T-cell (primary cell): ENCODE data around the gene METTL26. TPM values are rescaled to one million over a fixed set of nuclear protein-coding genes. Genes with fewer than 3 reads are reported as not detected.

Experiments used
- ATAC-seq, 4 experiments: fragments of 200-7000 bp in 3 of 4; fragments of 150-1000 bp in 1 of 4; cut with Tn5 transposase; replicated peaks in 1 of 4; 1 replicate in 3 of 4; 2 replicates in 1 of 4; pipeline ENCODE4 v1.10.0; 2021; ENCODE audit warnings: moderate library complexity in 3 of 4, mild to moderate bottlenecking in 2 of 4, moderate number of reproducible peaks in 1 of 4
- CTCF ChIA-PET, 2 donors: fragments of 300-600 bp; sonication (Branson Sonifier 250); formaldehyde crosslinking; loops; one replicate each; lab custom pipeline; 2022; ENCODE audit warnings: antibody characterized with exemption in 2 of 2; lab: Charles Lee
- POLR2A ChIA-PET, 2 donors: fragments of 300-600 bp; sonication (Branson Sonifier 250); formaldehyde crosslinking; loops; one replicate each; lab custom pipeline; 2022; ENCODE audit warnings: antibody characterized with exemption in 2 of 2; lab: Charles Lee
- DNase-seq, 35 experiments: peaks; one replicate each; pipeline versions ENCODE4 v3.0.0 to v3.0.0-alpha.2; 2013 to 2023
- H3K27ac ChIP-seq: one replicate; pipeline ENCODE4 v1.5.1; 2013; ENCODE audit warnings: low read length
- H3K27me3 ChIP-seq, 2 experiments: replicated peaks in 1 of 2; 1 replicate in 1 of 2; 2 replicates in 1 of 2; pipeline versions ENCODE4 v1.6.1 to v1.7.0; 2013; ENCODE audit warnings: low read length in 1 of 2, mixed read lengths in 1 of 2; ENCODE audit not compliant: control insufficient read depth in 2 of 2, insufficient read depth in 2 of 2; ENCODE audit errors: extremely low read depth in 1 of 2
- H3K36me3 ChIP-seq, 2 donors: 1 replicate in 1 of 2; 2 replicates in 1 of 2; pipeline versions ENCODE4 v1.6.1 to v1.7.0; 2013; ENCODE audit warnings: low read length in 1 of 2; ENCODE audit not compliant: control insufficient read depth in 2 of 2, insufficient read depth in 1 of 2; ENCODE audit errors: extremely low read depth in 1 of 2
- H3K4me1 ChIP-seq, 2 experiments: 1 replicate in 1 of 2; 2 replicates in 1 of 2; pipeline versions ENCODE4 v1.6.1 to v1.7.0; 2013; ENCODE audit warnings: low read length in 2 of 2, mixed read lengths in 1 of 2; ENCODE audit not compliant: insufficient read depth in 2 of 2, control insufficient read depth in 1 of 2; ENCODE audit errors: extremely low read depth in 1 of 2
- H3K4me3 ChIP-seq, 2 donors: 1 replicate in 1 of 2; 2 replicates in 1 of 2; pipeline versions ENCODE4 v1.5.1 to v1.7.0; 2013; ENCODE audit warnings: mild to moderate bottlenecking in 2 of 2, low read length in 1 of 2, moderate library complexity in 1 of 2; ENCODE audit not compliant: control insufficient read depth in 1 of 2; ENCODE audit errors: extremely low read depth in 1 of 2
- H3K9me3 ChIP-seq: 2 replicates; pipeline ENCODE4 v1.7.0; 2013
- H3K27ac Mint-ChIP-seq, 2 donors: one replicate each; pipeline ENCODE4 v1.8.0; 2020 to 2021; ENCODE audit warnings: mild to moderate bottlenecking in 2 of 2, mixed read lengths in 2 of 2
- H3K27me3 Mint-ChIP-seq, 2 donors: one replicate each; pipeline ENCODE4 v1.8.0; 2021 to 2022; ENCODE audit warnings: mixed read lengths in 2 of 2
- H3K36me3 Mint-ChIP-seq: one replicate; pipeline ENCODE4 v1.8.0; 2021; ENCODE audit warnings: mixed read lengths
- H3K4me1 Mint-ChIP-seq, 3 donors: one replicate each; pipeline ENCODE4 v1.8.0; 2020 to 2022; ENCODE audit warnings: mixed read lengths in 3 of 3, mild to moderate bottlenecking in 1 of 3
- H3K4me3 Mint-ChIP-seq, 3 donors: one replicate each; pipeline ENCODE4 v1.8.0; 2020 to 2022; ENCODE audit warnings: mild to moderate bottlenecking in 3 of 3, mixed read lengths in 3 of 3, moderate library complexity in 3 of 3
- H3K9me3 Mint-ChIP-seq, 3 donors: one replicate each; pipeline ENCODE4 v1.8.0; 2020 to 2022; ENCODE audit warnings: mixed read lengths in 3 of 3
- WGBS: methylation state at CpG from one replicate; pipeline ENCODE4 v1.1.5; 2013; ENCODE audit warnings: missing lambda C conversion rate; ENCODE audit not compliant: insufficient coverage; 5-methylcytosine and 5-hydroxymethylcytosine counted together
- total RNA-seq, 35 experiments: library from RNA in 6 of 35; stranded (reverse) in 6 of 35; fragments of 120-200 nt in 1 of 35; gene quantifications; one replicate each; pipeline versions ENCODE4 v1.2.1 to v1.2.4 and lab custom pipeline; 2013 to 2026

METTL26 gene
- total RNA-seq, 5 donors from 2014 or later (not counting 1 experiment from before 2014, with no cell fraction given): 42.1 to 94.0 (median 87.2) TPM

DNA sequence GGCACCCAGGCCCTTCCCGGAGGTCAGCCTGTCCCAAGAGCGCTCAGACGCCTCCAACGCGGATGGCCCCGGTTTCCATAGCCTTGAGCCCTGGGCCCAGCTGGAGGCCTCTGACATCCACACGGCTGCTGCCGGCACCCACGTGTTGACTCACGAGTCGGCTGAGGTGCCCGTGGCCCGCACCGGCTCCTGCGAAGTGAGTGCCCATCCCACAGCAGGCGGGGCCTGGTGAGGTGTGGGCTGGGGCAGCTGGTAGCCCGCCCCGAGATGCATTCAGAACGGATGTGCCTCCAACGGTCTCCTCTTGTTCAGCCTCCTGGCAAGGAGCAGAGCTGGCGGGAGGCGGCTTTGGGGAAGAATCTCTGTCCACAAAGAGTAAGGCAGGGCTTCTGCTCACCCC is 15.7 kb upstream of the METTL26 start:
- H3K4me1 ChIP-seq: peaks cover 5 to 25% of the 10 kb centered on the region in 2 experiments
- POLR2A ChIA-PET: no interaction called here
- H3K4me3 ChIP-seq: no peak overlapping the region
- Mint-ChIP-seq H3K27me3 (no peaks in the 10 kb centered on the region), H3K9me3 (no peaks in the 10 kb centered on the region), H3K4me3 (peak overlapping the region in 1 of 3 donors; percentile 23), H3K27ac (no peak overlapping the region), H3K36me3 (no peaks in the 10 kb centered on the region), H3K4me1 (peaks cover 0 to 14% (median 13%) of the 10 kb centered on the region in 3 donors)
- H3K36me3 ChIP-seq: peaks cover 0 to 7% of the 10 kb centered on the region in 2 donors
- DNase-seq (no peak), ATAC-seq (no peak)
- H3K9me3 ChIP-seq: no peaks in the 10 kb centered on the region
- H3K27ac ChIP-seq: no peak overlapping the region
- no peaks in the 10 kb centered on the region for H3K27me3 ChIP-seq
- 97% methylated on average over 22 of the region's 22 CpGs for whole genome bisulfite sequencing
- CTCF ChIA-PET: no interaction called here

DNA sequence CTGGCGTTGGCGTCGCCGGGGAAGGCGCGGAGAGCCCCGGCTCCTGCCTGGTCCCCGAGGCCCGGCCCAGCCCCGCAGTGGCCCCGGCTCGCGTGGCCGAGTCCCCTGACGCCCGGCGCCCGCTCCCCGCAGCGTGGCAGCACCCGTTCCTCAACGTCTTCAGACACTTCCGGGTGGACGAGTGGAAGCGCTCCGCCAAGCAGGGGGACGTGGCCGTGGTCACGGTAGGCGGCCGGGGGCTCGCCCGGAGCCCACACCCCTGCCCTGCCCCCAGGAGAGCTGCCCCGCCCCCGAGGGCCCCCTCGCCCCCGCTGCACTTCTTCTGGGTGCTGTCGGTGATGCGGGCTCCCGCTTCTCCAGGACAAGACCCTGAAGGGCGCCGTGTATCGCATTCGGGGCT is 13.5 kb upstream of the METTL26 start:
- Mint-ChIP-seq H3K4me3 (peak overlapping the region; percentile 54 to 65 (median 65)), H3K27me3 (no peaks in the 10 kb centered on the region), H3K36me3 (no peaks in the 10 kb centered on the region), H3K27ac (no peak overlapping the region), H3K4me1 (peaks cover 0 to 16% (median 15%) of the 10 kb centered on the region in 3 donors), H3K9me3 (no peaks in the 10 kb centered on the region)
- H3K9me3 ChIP-seq: no peaks in the 10 kb centered on the region
- WGBS: 5% methylated on average over 37 of the region's 44 CpGs
- CTCF ChIA-PET: no interaction called here
- peaks cover 0 to 7% of the 10 kb centered on the region in 2 donors for H3K36me3 ChIP-seq
- POLR2A ChIA-PET: no interaction called here
- peaks cover 5 to 27% of the 10 kb centered on the region in 2 experiments for H3K4me1 ChIP-seq
- ATAC-seq (peak; percentile 2 to 11 (median 8)), DNase-seq (no peak)
- no peaks in the 10 kb centered on the region for H3K27me3 ChIP-seq
- peak overlapping the region in 1 of 2 donors; percentile 74 for H3K4me3 ChIP-seq
- H3K27ac ChIP-seq: no peak overlapping the region

DNA sequence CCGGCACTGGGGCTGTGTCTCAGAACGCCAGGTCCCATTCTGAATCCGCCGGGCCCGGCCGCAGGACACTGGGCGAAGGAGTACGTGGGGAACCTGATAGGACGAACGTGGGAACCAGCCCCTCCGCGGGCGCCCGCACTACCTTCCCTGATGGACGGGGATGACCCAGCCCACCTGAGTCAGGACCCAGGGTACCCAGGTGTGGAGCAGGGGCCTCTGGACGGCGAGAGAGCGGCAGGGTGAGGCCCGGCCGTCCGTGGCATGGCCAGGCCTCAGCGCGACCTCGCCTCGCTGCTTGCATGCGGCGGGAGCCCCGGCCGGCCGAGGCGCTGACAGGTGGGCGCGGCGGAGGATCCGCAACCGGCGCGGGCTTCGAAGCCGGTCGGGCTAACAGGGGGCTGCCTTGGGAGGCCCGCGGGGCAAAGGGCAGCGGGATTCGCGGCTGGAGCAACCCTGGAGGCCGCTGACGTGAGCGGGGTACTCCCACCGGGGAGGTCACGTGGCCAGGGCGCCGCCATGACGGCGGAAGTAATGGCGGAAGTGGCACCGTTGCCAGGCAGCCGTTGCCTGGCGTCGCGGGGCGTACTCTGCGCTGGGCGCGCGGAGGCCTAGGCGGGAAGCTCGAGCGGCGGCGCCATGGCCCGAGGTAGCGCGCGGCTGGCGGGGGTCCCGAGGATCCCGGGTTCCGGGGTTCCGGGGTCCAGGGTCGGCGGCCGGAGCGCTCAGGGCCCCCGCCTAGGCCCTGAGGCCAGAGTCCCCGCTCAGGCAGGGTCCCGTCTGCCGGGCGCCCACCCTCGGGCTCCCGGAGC is 12.9 kb upstream of the METTL26 start, which contains the start of gene WDR90:
Gene WDR90 (plus strand): TSS at position 585 of the 809 bp plus-strand sequence. CDS start 52 bp downstream, at position 637.
- Mint-ChIP-seq H3K4me3 (peak within 1 kb of the TSS; percentile 68 to 75 (median 68)), H3K4me1 (peaks cover 6 to 22% (median 16%) of the 10 kb centered on the region in 3 donors), H3K27me3 (no peaks in the 10 kb centered on the region), H3K27ac (peak within 1 kb of the TSS; percentile 59 to 61), H3K36me3 (no peaks in the 10 kb centered on the region), H3K9me3 (no peaks in the 10 kb centered on the region)
- POLR2A ChIA-PET: no interaction called here
- Histone ChIP-seq H3K36me3 (peaks cover 0 to 7% of the 10 kb centered on the region in 2 donors), H3K27me3 (no peaks in the 10 kb centered on the region), H3K4me3 (peak within 1 kb of the TSS; percentile 68 to 74), H3K4me1 (peaks cover 5 to 27% of the 10 kb centered on the region in 2 experiments), H3K27ac (peak within 1 kb of the TSS; percentile 88), H3K9me3 (no peaks in the 10 kb centered on the region)
- under 1% methylated on average over 91 of the region's 91 CpGs for WGBS
- DNase-seq (peak; percentile 79 to 95 (median 90)), ATAC-seq (peak; percentile 90 to 98 (median 92))
- CTCF ChIA-PET: interaction anchor here in 1 of 2 donors (0.6 kb wide), 1 partner anchor 466 kb away, joined by 6 read pairs; no protein-coding TSS in a partner anchor

DNA sequence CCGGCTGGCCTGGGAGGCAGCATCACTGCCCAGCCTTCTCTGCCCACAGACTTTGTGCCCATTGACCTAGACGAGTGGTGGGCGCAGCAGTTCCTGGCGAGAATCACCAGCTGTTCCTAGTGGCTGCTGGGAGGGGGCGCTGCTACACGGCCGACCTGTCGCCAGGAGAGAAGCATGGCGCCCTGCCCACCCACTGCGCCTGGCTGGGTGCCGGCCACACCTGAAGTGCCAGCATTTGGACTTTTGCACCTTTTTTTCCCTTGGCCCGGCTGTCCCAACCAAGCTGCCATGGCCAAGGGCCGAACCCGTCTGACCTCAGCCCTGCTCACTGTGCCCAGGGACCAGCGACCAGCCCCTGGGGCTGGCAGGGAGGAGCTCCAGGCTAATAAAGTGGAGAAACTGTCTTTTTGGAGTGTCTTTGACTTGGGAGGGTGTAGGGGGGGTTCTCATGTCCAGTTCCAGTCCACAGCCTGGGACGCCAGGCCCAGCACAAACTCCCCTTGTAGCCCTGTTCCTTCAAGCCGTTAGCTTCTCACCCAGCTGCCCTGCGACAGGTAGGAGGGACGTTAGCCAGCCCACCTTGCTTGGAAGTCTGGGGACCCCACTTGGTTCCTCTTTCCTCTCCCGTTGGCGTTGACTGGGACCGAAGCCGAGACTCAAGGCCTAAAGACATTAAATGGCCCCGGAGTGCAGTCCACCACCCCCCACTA is 12.1 kb upstream of the METTL26 start:
- POLR2A ChIA-PET: no interaction called here
- DNase-seq (peak in 6 of 35 experiments; percentile 25 to 55 (median 34)), ATAC-seq (no peak)
- Histone ChIP-seq H3K36me3 (peaks cover 0 to 7% of the 10 kb centered on the region in 2 donors), H3K27me3 (no peaks in the 10 kb centered on the region), H3K9me3 (no peaks in the 10 kb centered on the region), H3K4me3 (peak overlapping the region; percentile 68 to 74), H3K27ac (peak overlapping the region; percentile 88), H3K4me1 (peaks cover 5 to 27% of the 10 kb centered on the region in 2 experiments)
- Mint-ChIP-seq H3K4me3 (peak overlapping the region; percentile 68 to 75 (median 68)), H3K36me3 (no peaks in the 10 kb centered on the region), H3K4me1 (peaks cover 9 to 26% (median 19%) of the 10 kb centered on the region in 3 donors), H3K27me3 (no peaks in the 10 kb centered on the region), H3K27ac (peak overlapping the region; percentile 59 to 61), H3K9me3 (no peaks in the 10 kb centered on the region)
- CTCF ChIA-PET: interaction anchor here in 1 of 2 donors (0.6 kb wide), 1 partner anchor 465 kb away, joined by 6 read pairs; no protein-coding TSS in a partner anchor
- 43% methylated on average over 21 of the region's 24 CpGs for WGBS

DNA sequence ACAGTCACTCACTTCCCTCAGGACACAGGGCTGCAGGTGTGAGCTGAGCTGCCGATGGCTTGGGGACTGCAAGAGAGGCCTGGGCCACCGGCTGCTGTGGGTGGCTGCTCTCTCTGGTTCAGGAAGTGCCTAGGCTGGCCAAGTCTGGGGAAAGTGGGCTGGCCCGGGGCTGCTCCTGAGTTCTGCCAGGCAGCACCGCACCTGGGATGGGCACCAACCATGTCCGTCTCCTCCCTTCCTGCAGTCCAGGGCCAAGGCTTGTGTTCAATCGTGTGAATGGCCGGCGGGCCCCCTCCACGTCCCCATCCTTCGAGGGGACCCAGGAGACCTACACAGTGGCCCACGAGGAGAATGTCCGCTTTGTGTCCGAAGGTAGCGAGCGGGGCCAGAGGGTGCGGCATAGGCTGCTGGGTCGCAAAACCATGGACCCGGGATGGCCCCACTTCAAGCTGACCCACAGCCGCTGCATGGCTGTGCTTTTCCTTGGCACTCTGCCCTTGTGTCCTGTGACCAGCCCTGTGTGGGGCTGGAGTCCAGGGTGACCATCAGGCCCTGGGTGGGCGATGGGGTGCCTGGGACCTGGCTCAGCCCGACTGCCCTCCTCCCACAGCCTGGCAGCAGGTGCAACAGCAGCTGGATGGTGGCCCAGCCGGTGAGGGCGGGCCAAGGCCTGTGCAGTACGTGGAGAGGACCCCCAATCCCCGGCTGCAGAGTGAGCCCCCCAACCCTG is 11.2 kb upstream of the METTL26 start:
- ChIA-PET CTCF (no interaction called here), POLR2A (no interaction called here)
- Histone ChIP-seq H3K9me3 (no peaks in the 10 kb centered on the region), H3K4me3 (no peak overlapping the region), H3K27ac (no peak overlapping the region), H3K36me3 (peaks cover 0 to 7% of the 10 kb centered on the region in 2 donors), H3K4me1 (peaks cover 5 to 36% of the 10 kb centered on the region in 2 experiments), H3K27me3 (no peaks in the 10 kb centered on the region)
- no peaks in the 10 kb centered on the region for H3K36me3 Mint-ChIP-seq
- ATAC-seq (no peak), DNase-seq (no peak)
- no peak overlapping the region for H3K27ac Mint-ChIP-seq
- H3K9me3 Mint-ChIP-seq: no peaks in the 10 kb centered on the region
- 93% methylated on average over 20 of the region's 25 CpGs for WGBS
- H3K27me3 Mint-ChIP-seq: no peaks in the 10 kb centered on the region
- H3K4me1 Mint-ChIP-seq: peaks cover 9 to 33% (median 24%) of the 10 kb centered on the region in 3 donors
- H3K4me3 Mint-ChIP-seq: peak overlapping the region in 1 of 3 donors; percentile 28
